Thyroid gland (tissue), 4 donors: Measurements from ENCODE around the gene SNRPD3.
A peak's percentile ranks its signal among the peaks of the same experiment; 100 is the strongest.

Source experiments
- CTCF ChIP-seq, 6 experiments: fragments of 200-600 bp in 3 of 6; fragments of 450-650 bp in 3 of 6; sonication (generic) in 3 of 6; IDR thresholded peaks; one replicate each; pipeline ENCODE4 v1.5.1; 2016 to 2019; ENCODE audit warnings: antibody characterized with exemption in 6 of 6, mild to moderate bottlenecking in 2 of 6, inconsistent platforms in 1 of 6, moderate library complexity in 1 of 6
- POLR2A ChIP-seq, 2 donors: fragments of 450-650 bp; IDR thresholded peaks; one replicate each; pipeline ENCODE4 v1.6.1; 2017; ENCODE audit warnings: antibody characterized with exemption in 2 of 2, mild to moderate bottlenecking in 2 of 2, moderate library complexity in 1 of 2

- TF ChIP-seq POLR2A (IDR thresholded peaks at IDR 0.05) (no peak), CTCF (IDR thresholded peaks at IDR 0.05) (peak; percentile 68 to 88 (median 78))
Observed at GRCh38 chr22:24525416-24526037, 30.3 kb upstream of the SNRPD3 start.
